ENCODE measurements around the gene KCNE4. TPM values are rescaled to one million over a fixed set of nuclear protein-coding genes. Genes with fewer than 3 reads are reported as not detected.

Gene KCNE4
- total and polyA plus RNA-seq, 4 donors, result 4.4 to 21.5 (median 9.8) TPM

DNA sequence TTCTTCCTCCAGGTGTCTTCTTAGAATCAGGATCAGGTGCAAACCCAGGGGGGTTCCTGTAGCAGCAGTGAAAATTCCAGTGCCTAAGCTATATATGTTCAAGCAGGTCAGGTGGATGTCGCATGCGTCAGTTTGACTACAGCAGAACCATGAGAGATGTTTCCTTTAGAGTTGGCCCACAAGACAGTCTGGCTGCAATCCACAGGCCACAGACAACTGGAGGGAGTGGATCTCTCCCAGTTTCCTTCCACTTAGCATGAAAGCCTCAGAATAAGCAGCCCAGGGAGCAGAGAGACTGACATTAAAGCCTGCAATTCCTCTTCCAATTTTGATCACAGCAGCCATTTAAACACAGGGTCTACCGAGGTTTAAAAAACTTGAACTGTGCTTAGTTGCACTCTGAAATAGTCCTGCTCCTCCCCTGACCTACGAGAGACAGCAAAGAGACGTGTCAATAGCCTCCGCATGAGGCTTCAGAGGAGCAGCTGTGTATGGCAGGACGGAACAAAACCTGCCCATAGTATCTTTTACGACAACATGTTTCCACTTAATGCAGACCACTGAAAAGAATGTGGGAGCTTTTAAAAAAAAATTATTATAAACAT lies 988 bp upstream of the KCNE4 start:
- 14 to 21% methylated on average over 8 of the region's 8 CpGs for WGBS, 2 donors
- Histone ChIP-seq H3K27me3 (ENCODE audit: control insufficient read depth in 1 of 2, insufficient read depth in 2 of 2, low read length in 1 of 2) (no peaks in the 10 kb centered on the region), H3K27ac (ENCODE audit: low read depth in 1 of 2, low read length in 2 of 2) (peak overlapping the region in 1 of 2 donors; percentile 47), H3K9me3 (ENCODE audit: control insufficient read depth, low read length) (no peaks in the 10 kb centered on the region), H3K4me1 (ENCODE audit: control insufficient read depth in 1 of 2, insufficient read depth in 2 of 2, low read length in 2 of 2) (peaks cover 8 to 9% of the 10 kb centered on the region in 2 donors), H3K36me3 (ENCODE audit: control insufficient read depth in 1 of 2, insufficient read depth in 2 of 2, low read length in 1 of 2) (no peaks in the 10 kb centered on the region), H3K4me3 (ENCODE audit: low read length in 2 of 2) (peak overlapping the region; percentile 56 to 96)
- intact Hi-C loops (cut with DNase I), result loop anchor here (2.0 to 10.0 kb wide), 4 partner anchors 54 to 414 kb away; no protein-coding TSS in a partner anchor
- DNase-seq, result peak in 1 of 2 donors; percentile 55
- ATAC-seq (ENCODE audit: low FRiP score), result no peak

- Histone ChIP-seq H3K9me3 (ENCODE audit: control insufficient read depth, low read length) (no peaks in the 10 kb centered on the region), H3K27ac (ENCODE audit: low read depth in 1 of 2, low read length in 2 of 2) (peak overlapping the region; percentile 92), H3K27me3 (ENCODE audit: control insufficient read depth in 1 of 2, insufficient read depth in 2 of 2, low read length in 1 of 2) (no peaks in the 10 kb centered on the region), H3K4me1 (ENCODE audit: control insufficient read depth in 1 of 2, insufficient read depth in 2 of 2, low read length in 2 of 2) (peaks cover 5 to 21% of the 10 kb centered on the region in 2 donors), H3K4me3 (ENCODE audit: low read length in 2 of 2) (peak overlapping the region; percentile 49 to 71), H3K36me3 (ENCODE audit: control insufficient read depth in 1 of 2, insufficient read depth in 2 of 2, low read length in 1 of 2) (no peaks in the 10 kb centered on the region)
- intact Hi-C loops (cut with DNase I), result loop anchor here (5.0 to 10.0 kb wide), 3 partner anchors 56 to 412 kb away; no protein-coding TSS in a partner anchor
- DNase-seq, result peak; percentile 60 to 81
- WGBS, 2 donors, result 6 to 9% methylated on average over 42 of the region's 42 CpGs
- ATAC-seq (ENCODE audit: low FRiP score), result peak; percentile 24
These were observed 826 bp downstream of the KCNE4 start for GRCh38 chr2:223052548-223053483.

DNA sequence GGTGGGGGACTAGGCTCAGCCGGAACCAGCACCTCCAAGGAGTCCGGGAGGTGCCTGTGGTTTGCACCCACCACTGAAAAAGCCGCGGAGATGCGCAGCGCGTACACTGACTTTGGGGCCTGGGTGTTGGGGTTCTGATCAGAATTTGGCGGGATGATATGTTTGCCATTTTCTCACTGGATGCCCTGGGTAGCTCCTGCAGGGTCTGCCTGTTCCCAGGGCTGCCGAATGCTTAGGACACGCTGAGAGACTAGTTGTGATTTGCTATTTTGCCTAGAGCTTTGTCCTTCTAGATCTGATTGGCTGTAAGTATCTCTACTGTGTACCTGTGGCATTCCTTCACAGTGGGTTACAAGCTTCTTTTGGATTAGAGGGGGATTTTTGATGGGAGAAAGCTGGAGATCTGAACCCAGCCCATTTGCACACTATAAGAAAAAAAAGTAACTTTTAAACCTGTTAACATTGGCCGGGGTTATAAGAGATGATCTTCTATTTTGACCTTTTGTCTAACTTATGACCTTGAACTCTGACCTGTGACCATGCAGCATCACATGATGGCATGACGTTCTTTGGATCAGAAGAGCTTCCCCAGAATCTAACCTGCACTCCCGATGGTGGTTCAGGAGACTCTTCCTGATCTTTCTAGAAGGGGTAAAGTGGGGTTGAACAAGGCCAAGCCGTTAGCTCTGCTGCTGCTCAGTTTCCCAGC lies 1.6 kb downstream of the KCNE4 start:
- Histone ChIP-seq H3K4me1 (ENCODE audit: control insufficient read depth in 1 of 2, insufficient read depth in 2 of 2, low read length in 2 of 2) (peaks cover 5 to 21% of the 10 kb centered on the region in 2 donors), H3K9me3 (ENCODE audit: control insufficient read depth, low read length) (no peaks in the 10 kb centered on the region), H3K27me3 (ENCODE audit: control insufficient read depth in 1 of 2, insufficient read depth in 2 of 2, low read length in 1 of 2) (no peaks in the 10 kb centered on the region), H3K36me3 (ENCODE audit: control insufficient read depth in 1 of 2, insufficient read depth in 2 of 2, low read length in 1 of 2) (no peaks in the 10 kb centered on the region), H3K27ac (ENCODE audit: low read depth in 1 of 2, low read length in 2 of 2) (peak overlapping the region; percentile 92), H3K4me3 (ENCODE audit: low read length in 2 of 2) (peak overlapping the region; percentile 49 to 71)
- DNase-seq, result peak in 1 of 2 donors; percentile 51
- intact Hi-C loops (cut with DNase I), result loop anchor here (5.0 to 10.0 kb wide), 3 partner anchors 56 to 411 kb away; no protein-coding TSS in a partner anchor
- 6 to 10% methylated on average over 14 of the region's 14 CpGs for WGBS, 2 donors
- ATAC-seq (ENCODE audit: low FRiP score), result peak; percentile 12

DNA sequence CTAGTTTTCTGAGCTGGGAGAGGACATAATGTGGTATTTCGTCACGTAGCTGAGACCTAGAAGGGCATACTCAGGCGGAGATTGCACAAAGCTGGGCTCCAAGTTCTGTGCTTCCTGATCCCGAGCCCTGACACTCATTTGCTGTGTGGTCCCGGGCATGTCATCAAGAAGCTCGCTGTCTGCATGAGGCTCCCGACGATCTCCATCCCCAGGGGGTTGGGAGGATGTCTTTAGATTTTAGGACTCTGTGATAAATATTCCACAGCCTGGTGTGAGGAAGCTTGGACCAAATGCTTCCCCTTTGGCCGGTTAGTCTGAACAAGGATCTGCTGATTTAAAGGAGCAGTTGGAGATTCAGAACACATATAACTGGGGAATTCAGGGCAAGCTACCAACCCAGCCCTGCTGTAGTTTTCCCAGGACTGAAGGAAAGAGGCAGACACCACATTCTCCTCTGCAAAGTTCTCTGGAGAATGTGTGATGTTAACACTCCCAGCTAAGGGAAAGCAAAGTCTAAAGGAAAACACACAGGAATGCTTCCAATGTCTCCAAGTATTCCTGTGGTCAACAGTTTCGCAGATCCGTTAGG lies 2.3 kb downstream of the KCNE4 start:
- H3K36me3 ChIP-seq (ENCODE audit: control insufficient read depth in 1 of 2, insufficient read depth in 2 of 2, low read length in 1 of 2), result no peaks in the 10 kb centered on the region
- peak overlapping the region; percentile 49 to 71 for H3K4me3 ChIP-seq (ENCODE audit: low read length in 2 of 2)
- peak overlapping the region; percentile 92 for H3K27ac ChIP-seq (ENCODE audit: low read depth in 1 of 2, low read length in 2 of 2)
- peaks cover 5 to 21% of the 10 kb centered on the region in 2 donors for H3K4me1 ChIP-seq (ENCODE audit: control insufficient read depth in 1 of 2, insufficient read depth in 2 of 2, low read length in 2 of 2)
- DNase-seq (peak; percentile 78), ATAC-seq (ENCODE audit: low FRiP score) (peak; percentile 76)
- 2 to 5% methylated on average over 11 of the region's 11 CpGs for WGBS, 2 donors
- H3K27me3 ChIP-seq (ENCODE audit: control insufficient read depth in 1 of 2, insufficient read depth in 2 of 2, low read length in 1 of 2), result no peaks in the 10 kb centered on the region
- intact Hi-C loops (cut with DNase I), result loop anchor here (5.0 to 10.0 kb wide), 3 partner anchors 57 to 411 kb away; no protein-coding TSS in a partner anchor
- no peaks in the 10 kb centered on the region for H3K9me3 ChIP-seq (ENCODE audit: control insufficient read depth, low read length)

DNA sequence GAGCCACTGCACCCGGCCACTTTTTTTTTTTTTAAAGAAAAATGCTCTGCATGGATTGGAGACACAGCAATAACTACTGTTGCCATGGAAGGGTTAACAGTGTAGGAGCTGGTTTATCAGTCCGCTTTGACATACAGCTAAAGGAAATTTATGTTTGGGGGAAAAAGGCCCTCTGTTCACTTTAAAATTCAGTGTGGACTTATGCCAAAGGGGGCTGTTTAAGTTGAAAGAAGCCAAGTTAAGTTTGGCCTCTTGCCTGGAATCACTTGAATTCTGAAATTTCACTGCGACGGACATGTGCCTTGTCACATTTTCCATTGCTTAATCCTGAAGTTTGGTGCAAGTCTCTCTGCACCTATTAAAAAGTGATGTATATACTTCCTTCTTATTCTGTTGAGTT lies 3.1 kb downstream of the KCNE4 start:
- no peaks in the 10 kb centered on the region for H3K27me3 ChIP-seq (ENCODE audit: control insufficient read depth in 1 of 2, insufficient read depth in 2 of 2, low read length in 1 of 2)
- H3K4me1 ChIP-seq (ENCODE audit: control insufficient read depth in 1 of 2, insufficient read depth in 2 of 2, low read length in 2 of 2), result peaks cover 5 to 21% of the 10 kb centered on the region in 2 donors
- no peaks in the 10 kb centered on the region for H3K9me3 ChIP-seq (ENCODE audit: control insufficient read depth, low read length)
- H3K36me3 ChIP-seq (ENCODE audit: control insufficient read depth in 1 of 2, insufficient read depth in 2 of 2, low read length in 1 of 2), result no peaks in the 10 kb centered on the region
- ATAC-seq (ENCODE audit: low FRiP score), result peak; percentile 45
- H3K27ac ChIP-seq (ENCODE audit: low read depth in 1 of 2, low read length in 2 of 2), result no peak overlapping the region
- WGBS, 2 donors, result 1 to 5% methylated on average over 4 of the region's 4 CpGs
- no peak for DNase-seq
- intact Hi-C loops (cut with DNase I), result loop anchor here (5.0 to 10.0 kb wide), 3 partner anchors 47 to 410 kb away; no protein-coding TSS in a partner anchor
- no peak overlapping the region for H3K4me3 ChIP-seq (ENCODE audit: low read length in 2 of 2)

DNA sequence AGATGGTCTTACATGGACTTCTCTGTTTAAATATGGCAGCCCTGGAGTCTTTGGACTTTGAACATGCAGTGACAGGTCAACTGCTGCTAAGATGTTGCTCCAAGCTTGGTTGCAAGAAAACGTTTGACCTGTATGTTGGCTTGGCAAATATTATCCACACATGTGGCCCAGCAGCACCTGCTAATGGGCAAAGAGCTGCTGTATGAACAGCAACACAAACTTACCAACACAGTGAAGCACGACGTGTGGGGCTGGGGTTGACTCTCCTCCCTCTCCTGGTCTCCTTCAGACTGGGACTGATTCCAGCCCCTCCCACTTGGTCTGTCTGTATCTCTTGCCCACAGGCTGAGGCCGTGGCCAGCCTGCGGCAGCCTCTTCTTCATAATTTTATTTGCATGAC lies 3.8 kb downstream of the KCNE4 start:
- 5 to 6% methylated on average over 5 of the region's 5 CpGs for WGBS, 2 donors
- no peaks in the 10 kb centered on the region for H3K27me3 ChIP-seq (ENCODE audit: control insufficient read depth in 1 of 2, insufficient read depth in 2 of 2, low read length in 1 of 2)
- no peaks in the 10 kb centered on the region for H3K9me3 ChIP-seq (ENCODE audit: control insufficient read depth, low read length)
- no peaks in the 10 kb centered on the region for H3K36me3 ChIP-seq (ENCODE audit: control insufficient read depth in 1 of 2, insufficient read depth in 2 of 2, low read length in 1 of 2)
- intact Hi-C loops (cut with DNase I), result loop anchor here (5.0 to 10.0 kb wide), 3 partner anchors 46 to 409 kb away; no protein-coding TSS in a partner anchor
- peak in 1 of 2 donors; percentile 69 for DNase-seq
- H3K4me1 ChIP-seq (ENCODE audit: control insufficient read depth in 1 of 2, insufficient read depth in 2 of 2, low read length in 2 of 2), result peaks cover 3 to 20% of the 10 kb centered on the region in 2 donors
- no peak for ATAC-seq (ENCODE audit: low FRiP score)
- peak overlapping the region in 1 of 2 donors; percentile 22 for H3K4me3 ChIP-seq (ENCODE audit: low read length in 2 of 2)
- H3K27ac ChIP-seq (ENCODE audit: low read depth in 1 of 2, low read length in 2 of 2), result peak overlapping the region; percentile 66 to 69

- ATAC-seq (ENCODE audit: low FRiP score), result peak; percentile 3
- H3K4me3 ChIP-seq (ENCODE audit: low read length in 2 of 2), result no peak overlapping the region
- intact Hi-C loops (cut with DNase I), result loop anchor here (5.0 to 10.0 kb wide), 3 partner anchors 45 to 408 kb away; no protein-coding TSS in a partner anchor
These were observed 4.9 kb downstream of the KCNE4 start for GRCh38 chr2:223056701-223057418.

More at GRCh38 chr2:223056701-223057418, 4.9 kb downstream of the KCNE4 start:
- no peak for DNase-seq
- Histone ChIP-seq H3K36me3 (ENCODE audit: control insufficient read depth in 1 of 2, insufficient read depth in 2 of 2, low read length in 1 of 2) (no peaks in the 10 kb centered on the region), H3K27ac (ENCODE audit: low read depth in 1 of 2, low read length in 2 of 2) (peak overlapping the region in 1 of 2 donors; percentile 70), H3K9me3 (ENCODE audit: control insufficient read depth, low read length) (no peaks in the 10 kb centered on the region), H3K4me1 (ENCODE audit: control insufficient read depth in 1 of 2, insufficient read depth in 2 of 2, low read length in 2 of 2) (peaks cover 3 to 17% of the 10 kb centered on the region in 2 donors), H3K27me3 (ENCODE audit: control insufficient read depth in 1 of 2, insufficient read depth in 2 of 2, low read length in 1 of 2) (no peaks in the 10 kb centered on the region)
- 16 to 17% methylated on average over 8 of the region's 8 CpGs for WGBS, 2 donors
